Rectal smooth muscle tissue (tissue), 1 donor: Measurements from ENCODE around the gene PREX1.

Source experiments
- H3K27ac ChIP-seq: one replicate; pipeline ENCODE4 v1.7.0; 2013; ENCODE audit warnings: low read depth, low read length, inconsistent platforms
- H3K27me3 ChIP-seq: one replicate; pipeline ENCODE4 v1.7.0; 2013; ENCODE audit warnings: low read length; ENCODE audit not compliant: control insufficient read depth, insufficient read depth
- H3K36me3 ChIP-seq: one replicate; pipeline ENCODE4 v1.7.0; 2013; ENCODE audit warnings: low read length; ENCODE audit not compliant: control insufficient read depth, insufficient read depth
- H3K4me1 ChIP-seq: one replicate; pipeline ENCODE4 v1.7.0; 2013; ENCODE audit warnings: low read length; ENCODE audit not compliant: control insufficient read depth, insufficient read depth
- H3K4me3 ChIP-seq: one replicate; pipeline ENCODE4 v1.7.0; 2013; ENCODE audit warnings: low read length
- H3K9ac ChIP-seq: one replicate; pipeline ENCODE4 v1.7.0; 2013; ENCODE audit warnings: low read length

PREX1 gene

GRCh38 chr20:48843057-48843806 is 15.4 kb upstream of the PREX1 start:
- H3K4me3 ChIP-seq = no peak overlapping the region
- H3K4me1 ChIP-seq = no peaks in the 10 kb centered on the region
- H3K36me3 ChIP-seq = no peaks in the 10 kb centered on the region
- H3K27ac ChIP-seq = no peak overlapping the region
- H3K9ac ChIP-seq = no peak overlapping the region
- H3K27me3 ChIP-seq = no peaks in the 10 kb centered on the region

- H3K4me1 ChIP-seq = no peaks in the 10 kb centered on the region
- H3K27me3 ChIP-seq = no peaks in the 10 kb centered on the region
- no peak overlapping the region for H3K4me3 ChIP-seq
- no peaks in the 10 kb centered on the region for H3K36me3 ChIP-seq
- no peak overlapping the region for H3K9ac ChIP-seq
- no peak overlapping the region for H3K27ac ChIP-seq
Observed at GRCh38 chr20:48841875-48842529, 14.2 kb upstream of the PREX1 start.

- H3K4me3 ChIP-seq = no peak overlapping the region
- no peaks in the 10 kb centered on the region for H3K36me3 ChIP-seq
- no peak overlapping the region for H3K27ac ChIP-seq
- H3K9ac ChIP-seq = no peak overlapping the region
- no peaks in the 10 kb centered on the region for H3K27me3 ChIP-seq
- no peaks in the 10 kb centered on the region for H3K4me1 ChIP-seq
Observed at GRCh38 chr20:48841196-48841874, 13.5 kb upstream of the PREX1 start.

GRCh38 chr20:48839154-48839917 is 11.5 kb upstream of the PREX1 start:
- Histone ChIP-seq H3K36me3 (no peaks in the 10 kb centered on the region), H3K27ac (no peak overlapping the region), H3K9ac (no peak overlapping the region), H3K27me3 (no peaks in the 10 kb centered on the region), H3K4me1 (no peaks in the 10 kb centered on the region), H3K4me3 (no peak overlapping the region)

GRCh38 chr20:48837014-48837413 is 9.2 kb upstream of the PREX1 start:
- H3K4me3 ChIP-seq = no peak overlapping the region
- no peaks in the 10 kb centered on the region for H3K27me3 ChIP-seq
- H3K27ac ChIP-seq = no peak overlapping the region
- peaks cover under 1% of the 10 kb centered on the region for H3K4me1 ChIP-seq
- H3K9ac ChIP-seq = no peak overlapping the region
- no peaks in the 10 kb centered on the region for H3K36me3 ChIP-seq

GRCh38 chr20:48835390-48835789 is 7.6 kb upstream of the PREX1 start:
- no peaks in the 10 kb centered on the region for H3K27me3 ChIP-seq
- no peaks in the 10 kb centered on the region for H3K36me3 ChIP-seq
- H3K27ac ChIP-seq = no peak overlapping the region
- H3K4me3 ChIP-seq = no peak overlapping the region
- H3K9ac ChIP-seq = no peak overlapping the region
- peaks cover 3% of the 10 kb centered on the region for H3K4me1 ChIP-seq

DNA sequence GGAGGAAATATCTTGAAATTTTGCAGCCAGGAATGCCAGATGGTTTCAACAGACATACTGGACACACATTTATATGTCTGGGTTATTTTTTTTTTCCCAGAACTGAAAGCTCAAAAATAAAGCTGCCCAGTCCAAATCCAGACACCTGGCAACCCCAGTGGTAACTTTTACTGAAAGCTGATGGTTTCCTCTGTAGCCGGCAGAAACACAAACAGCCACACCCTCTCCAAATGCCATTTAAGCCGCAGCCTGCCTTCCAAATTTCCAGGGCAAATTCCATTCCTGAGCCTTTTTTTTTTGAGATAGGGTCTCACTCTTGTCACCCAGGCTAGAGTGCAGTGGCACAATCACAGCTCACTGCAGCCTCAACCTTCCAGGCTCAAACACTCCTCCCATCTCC is 6.5 kb upstream of the PREX1 start:
- Histone ChIP-seq H3K4me3 (no peak overlapping the region), H3K27me3 (no peaks in the 10 kb centered on the region), H3K27ac (no peak overlapping the region), H3K36me3 (no peaks in the 10 kb centered on the region), H3K9ac (no peak overlapping the region), H3K4me1 (peaks cover 3% of the 10 kb centered on the region)

DNA sequence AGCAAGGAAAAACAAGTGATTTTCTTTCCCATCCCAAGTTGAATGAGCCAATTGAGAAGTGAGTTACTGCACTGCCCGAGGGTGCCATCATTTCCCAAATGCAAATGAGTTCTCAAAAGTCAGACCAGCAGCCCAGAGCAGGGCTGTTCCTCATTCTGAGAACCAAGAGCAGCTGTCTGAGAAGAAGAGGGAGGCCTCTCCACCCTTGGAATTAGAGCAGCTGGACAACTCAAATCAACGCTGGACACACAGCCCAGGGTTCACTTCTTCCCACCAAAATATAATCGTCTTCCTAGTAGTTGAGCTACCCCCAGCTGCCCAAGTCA is 4.6 kb upstream of the PREX1 start:
- H3K9ac ChIP-seq = no peak overlapping the region
- no peak overlapping the region for H3K4me3 ChIP-seq
- no peak overlapping the region for H3K27ac ChIP-seq
- no peaks in the 10 kb centered on the region for H3K27me3 ChIP-seq
- H3K4me1 ChIP-seq = peaks cover 3% of the 10 kb centered on the region
- no peaks in the 10 kb centered on the region for H3K36me3 ChIP-seq

GRCh38 chr20:48831718-48832404 is 4.1 kb upstream of the PREX1 start:
- Histone ChIP-seq H3K27me3 (no peaks in the 10 kb centered on the region), H3K4me1 (peaks cover 3% of the 10 kb centered on the region), H3K9ac (no peak overlapping the region)

DNA sequence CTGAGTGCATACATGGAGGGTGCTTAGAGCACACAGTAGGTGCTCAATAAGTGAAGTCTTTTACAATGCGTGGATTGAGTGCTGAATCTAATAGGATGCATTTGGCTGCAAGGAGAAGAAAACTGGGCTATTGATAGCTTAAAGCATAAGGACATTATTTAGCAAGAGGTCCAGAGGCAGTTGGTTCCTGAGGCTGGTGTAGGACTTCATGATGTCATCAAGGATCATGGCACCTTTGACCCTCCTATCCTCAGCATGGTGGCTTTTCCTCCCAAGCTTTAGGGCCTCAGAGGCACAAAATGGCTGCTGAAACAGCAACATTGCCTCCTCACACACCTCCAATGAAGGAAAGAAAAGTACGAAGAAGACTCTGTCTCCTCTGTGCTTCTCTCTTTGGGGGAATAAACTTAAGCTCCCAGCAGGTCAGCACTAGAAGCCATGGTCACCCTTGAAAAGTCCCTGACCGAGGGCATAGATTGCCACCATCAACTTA is 3.1 kb upstream of the PREX1 start:
- no peaks in the 10 kb centered on the region for H3K36me3 ChIP-seq
- peaks cover 3% of the 10 kb centered on the region for H3K4me1 ChIP-seq
- no peak overlapping the region for H3K27ac ChIP-seq
- no peaks in the 10 kb centered on the region for H3K27me3 ChIP-seq
- no peak overlapping the region for H3K4me3 ChIP-seq
- H3K9ac ChIP-seq = no peak overlapping the region

More at GRCh38 chr20:48831718-48832404, 4.1 kb upstream of the PREX1 start:
- no peaks in the 10 kb centered on the region for H3K36me3 ChIP-seq
- H3K27ac ChIP-seq = no peak overlapping the region
- H3K4me3 ChIP-seq = no peak overlapping the region

DNA sequence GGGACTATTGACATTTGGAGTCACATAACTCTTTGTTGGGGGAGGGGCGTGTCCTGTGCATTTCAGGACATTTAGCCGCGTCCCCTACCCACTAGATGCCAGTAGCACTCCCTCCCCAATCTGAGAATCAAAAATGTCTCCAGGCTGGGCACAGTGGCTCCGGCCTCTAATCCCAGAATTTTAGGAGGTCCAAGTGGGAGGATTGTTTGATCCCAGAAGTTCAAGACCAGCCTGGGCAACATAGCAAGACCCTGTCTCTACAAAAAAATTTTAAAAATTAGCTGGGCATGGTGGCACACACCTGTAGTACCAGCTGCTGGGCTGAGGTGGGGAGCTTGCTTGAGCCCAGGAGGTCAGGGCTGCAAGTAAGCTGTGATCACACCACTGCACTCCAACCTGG is 2.1 kb upstream of the PREX1 start:
- Histone ChIP-seq H3K36me3 (no peaks in the 10 kb centered on the region), H3K27me3 (no peaks in the 10 kb centered on the region), H3K9ac (no peak overlapping the region), H3K4me3 (no peak overlapping the region), H3K4me1 (peaks cover 3% of the 10 kb centered on the region), H3K27ac (no peak overlapping the region)
